NOMO-1 treated with DMSO at 0.1 percent for 48 hours (cell line): ENCODE results near the gene LENEP.

Experiments
- DNase-seq: peaks from one replicate; lab custom pipeline; 2025; ENCODE audit not compliant: unreplicated experiment; lab: John Stamatoyannopoulos, UW

LENEP gene

DNA sequence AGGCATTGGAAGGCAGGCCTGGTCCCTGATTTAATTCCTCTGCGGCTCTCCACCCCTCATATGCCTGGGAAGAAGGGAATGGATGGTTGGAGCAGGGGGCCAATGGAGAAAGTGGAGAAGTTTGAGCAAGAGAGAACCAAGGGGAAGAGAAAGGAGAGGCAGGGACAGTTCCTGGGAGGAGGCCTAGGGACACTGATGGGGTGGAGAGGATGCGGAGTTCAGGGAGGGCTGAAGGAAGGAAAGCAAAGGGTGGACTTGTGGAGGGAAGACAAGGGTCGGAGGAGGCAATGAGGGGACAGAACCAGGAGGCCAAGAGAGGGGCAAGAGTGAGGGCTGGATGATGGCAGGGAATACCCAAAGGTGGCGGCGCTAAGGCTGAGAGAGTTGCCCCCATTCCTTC is 16.4 kb downstream of the LENEP start:
- no peak for DNase-seq

DNA sequence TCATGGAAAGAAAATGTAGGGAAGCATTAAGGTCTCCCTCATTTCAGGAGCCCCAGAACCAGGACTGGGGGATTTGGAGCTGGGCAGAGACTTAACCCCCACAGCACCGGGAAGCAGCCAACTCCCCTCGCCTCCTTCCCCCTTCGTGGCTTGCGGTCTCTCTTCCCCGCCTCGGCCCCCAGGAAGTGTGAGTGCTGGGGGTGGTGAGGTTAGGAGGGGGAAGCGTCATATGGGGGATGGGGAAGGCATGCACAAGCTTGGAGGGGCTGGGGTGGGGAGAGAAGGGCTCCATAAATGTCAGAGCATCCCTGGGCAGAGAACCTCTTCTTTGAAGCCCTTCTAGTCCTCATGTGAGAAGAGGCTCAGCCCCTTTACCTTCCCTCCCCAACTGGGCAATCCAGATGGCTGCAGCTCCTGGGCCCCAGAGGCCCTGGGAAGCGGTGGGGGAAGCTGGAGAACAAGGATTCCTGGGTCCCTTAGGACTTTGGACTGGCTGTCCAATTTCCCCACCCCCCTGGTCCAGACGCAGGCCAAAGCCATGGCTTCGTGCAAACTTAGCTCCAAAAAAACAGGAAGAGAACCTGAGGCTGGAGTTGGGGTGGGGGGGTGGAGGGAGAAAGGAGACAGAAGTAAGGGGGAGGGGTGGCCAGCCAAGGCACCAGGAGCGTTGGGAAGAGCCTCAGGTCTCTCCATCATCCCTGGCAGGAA is 17.0 kb downstream of the LENEP start:
- DNase-seq: no peak

- no peak for DNase-seq
Measured at GRCh38 chr1:155011004-155011416, 17.6 kb downstream of the LENEP start.

GRCh38 chr1:155011437-155012025 is 18.1 kb downstream of the LENEP start:
- no peak for DNase-seq

- DNase-seq: no peak
Measured at GRCh38 chr1:155012026-155012546, 18.7 kb downstream of the LENEP start.

DNA sequence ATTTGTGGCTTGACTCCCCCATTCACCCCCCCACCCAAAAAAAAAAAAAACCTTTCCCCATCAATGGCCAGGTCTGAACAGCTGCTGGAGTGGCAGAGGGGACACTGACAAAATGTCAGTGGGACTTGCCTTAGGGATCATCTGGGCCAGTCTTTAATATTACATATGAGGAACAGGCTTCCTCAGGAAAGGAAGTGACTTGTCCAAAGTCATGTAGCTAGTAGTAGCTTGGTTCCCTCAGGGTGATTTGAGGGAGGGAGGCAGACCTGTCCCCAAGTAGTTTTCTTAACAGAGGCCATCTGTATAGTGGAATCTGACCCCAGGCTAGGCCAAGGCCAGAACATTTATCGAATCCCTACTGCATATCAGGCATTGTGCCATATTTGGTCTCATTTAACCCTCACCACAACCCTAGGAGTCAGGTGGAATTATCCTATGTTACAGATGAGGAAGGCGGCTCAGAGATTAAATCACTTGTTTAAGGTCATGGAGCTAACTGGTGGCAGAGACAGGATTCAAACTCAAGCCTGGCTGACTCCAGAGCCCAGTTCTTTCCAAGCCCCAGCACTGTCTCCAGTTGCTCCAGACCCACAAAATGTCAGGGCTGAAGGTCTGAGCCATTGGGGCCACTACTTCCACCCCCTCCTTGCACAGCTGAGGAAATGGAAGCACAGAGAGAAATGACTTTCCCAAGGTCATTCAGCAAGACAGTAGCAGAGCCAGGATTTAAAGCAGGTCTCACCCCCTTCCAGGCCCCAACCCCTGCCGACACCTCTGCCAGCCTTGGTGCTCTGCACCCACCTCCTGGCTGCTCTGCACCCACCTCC is 19.6 kb downstream of the LENEP start:
- DNase-seq: no peak

- DNase-seq: no peak
Measured at GRCh38 chr1:155013632-155014031, 20.2 kb downstream of the LENEP start.

- DNase-seq: no peak
Measured at GRCh38 chr1:155014709-155015508, 21.5 kb downstream of the LENEP start.

GRCh38 chr1:155015527-155016230 is 22.3 kb downstream of the LENEP start:
- DNase-seq: no peak

GRCh38 chr1:155016231-155016831 is 22.9 kb downstream of the LENEP start:
- no peak for DNase-seq

GRCh38 chr1:155017041-155017945 is 23.9 kb downstream of the LENEP start:
- peak; percentile 84 for DNase-seq

DNA sequence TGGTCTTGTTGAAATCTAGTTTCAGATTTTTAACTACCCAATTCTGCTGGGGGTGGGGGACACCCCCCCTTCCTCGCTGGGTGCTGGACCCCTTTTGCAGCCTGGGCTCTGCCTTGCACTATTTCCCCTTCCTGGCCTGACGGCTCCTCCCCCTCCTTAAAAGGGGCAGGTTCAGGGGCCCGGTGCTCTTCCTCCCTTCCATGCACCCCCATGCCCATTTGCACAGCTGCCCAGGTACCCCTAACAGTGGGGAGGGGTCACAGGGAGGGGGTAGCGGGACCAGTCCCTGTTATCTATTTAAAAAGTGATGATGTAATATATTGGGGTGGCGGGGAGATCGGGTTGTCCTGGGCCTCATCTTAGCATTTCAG is 24.5 kb downstream of the LENEP start:
- DNase-seq: no peak

GRCh38 chr1:155018617-155019348 is 25.4 kb downstream of the LENEP start:
- DNase-seq: no peak

GRCh38 chr1:155019377-155020245 is 26.2 kb downstream of the LENEP start:
- no peak for DNase-seq

DNA sequence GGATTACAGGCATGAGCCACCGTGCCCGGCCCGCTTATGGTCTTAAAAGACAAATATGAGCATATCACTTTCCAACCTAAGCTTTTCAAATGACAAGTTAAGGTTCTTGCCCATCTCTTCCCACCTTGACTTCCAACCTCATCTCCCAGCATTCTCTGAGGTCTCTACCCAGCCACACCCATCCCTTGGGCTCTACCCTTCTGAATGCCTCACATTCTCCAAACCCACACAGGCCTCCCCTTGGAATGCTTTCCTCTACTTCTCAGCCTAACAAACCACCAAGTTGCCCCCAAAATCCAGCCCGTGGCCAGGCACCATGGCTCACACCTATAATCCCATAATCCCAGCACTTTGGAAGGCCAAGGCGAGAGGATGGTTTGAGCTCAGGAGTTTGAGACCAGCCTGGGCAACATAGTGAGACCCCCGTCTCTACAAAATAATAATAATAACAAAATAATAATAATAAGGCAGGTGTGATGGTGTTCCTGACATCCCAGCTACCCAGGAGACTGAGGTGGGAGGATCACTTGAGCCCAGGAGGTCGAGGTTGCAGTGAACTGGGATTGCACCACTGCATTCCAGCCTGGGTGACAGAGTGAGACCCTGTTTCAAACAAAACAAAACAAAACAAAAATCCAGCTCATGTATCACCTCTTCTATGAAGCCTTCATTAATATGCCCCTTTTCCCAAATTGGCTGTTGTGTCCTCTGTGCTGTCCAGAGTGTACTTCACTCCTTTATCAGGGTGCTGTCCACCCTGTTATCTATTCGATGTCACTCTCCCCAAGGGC is 28.9 kb downstream of the LENEP start:
- no peak for DNase-seq

- no peak for DNase-seq
Measured at GRCh38 chr1:155022927-155023236, 29.5 kb downstream of the LENEP start.

DNA sequence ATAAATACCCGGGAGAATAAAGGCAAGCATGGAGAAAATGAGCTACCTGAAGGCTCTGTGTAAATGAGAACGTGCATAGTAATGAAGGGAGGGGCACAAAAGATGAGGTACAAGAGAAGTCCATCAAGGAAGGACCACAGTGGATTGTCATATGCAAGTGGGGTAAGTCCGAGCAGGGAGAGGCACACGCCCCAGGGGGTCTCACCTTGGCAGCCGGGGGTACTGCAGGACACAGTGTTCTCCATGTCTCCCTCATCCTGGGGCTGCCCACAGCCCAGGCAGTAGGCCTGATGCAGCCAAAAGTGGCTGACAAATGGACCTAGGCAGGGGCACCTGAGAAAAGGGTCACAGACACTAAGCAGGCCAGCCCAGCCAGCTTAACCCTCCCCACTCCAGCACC is 30.2 kb downstream of the LENEP start:
- no peak for DNase-seq
